ENCODE data around the gene DIDO1.
"Not testable (repeated sequence)": the region's sequence is repeated elsewhere in the genome, so short reads cannot be mapped to it uniquely, and the experiment has no call there.

Gene DIDO1

DNA sequence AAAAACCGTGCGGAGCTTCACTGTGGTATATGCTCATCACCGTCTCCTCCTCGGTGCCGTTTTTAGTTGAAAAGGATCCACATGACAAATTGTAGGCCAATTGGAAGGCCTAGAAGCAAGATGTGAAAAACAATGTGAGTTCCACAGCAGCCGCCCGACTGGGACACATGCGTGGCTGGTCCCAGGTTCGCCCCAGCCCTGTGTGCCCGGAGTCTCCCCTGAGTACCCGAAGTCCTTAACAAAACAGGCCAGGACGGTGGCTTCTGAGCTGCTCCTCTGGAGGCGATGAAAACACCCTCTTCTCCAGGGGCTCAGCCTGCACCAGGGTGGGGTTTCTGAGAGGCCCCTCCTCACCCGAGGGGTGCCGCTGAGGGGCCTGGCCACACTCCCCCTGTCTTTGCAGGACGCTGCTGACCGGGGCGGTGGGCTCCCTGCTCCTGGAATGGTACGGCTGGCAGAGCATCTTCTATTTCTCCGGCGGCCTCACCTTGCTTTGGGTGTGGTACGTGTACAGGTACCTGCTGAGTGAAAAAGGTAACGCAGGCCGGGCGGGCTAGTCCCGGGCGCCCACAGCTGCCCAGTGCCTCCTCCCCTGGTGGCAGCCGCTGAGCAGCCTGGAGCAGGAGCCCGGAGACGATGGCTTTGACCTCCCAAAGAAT lies 36.0 kb upstream of the DIDO1 start:
- DNase-seq, result no peak

DNA sequence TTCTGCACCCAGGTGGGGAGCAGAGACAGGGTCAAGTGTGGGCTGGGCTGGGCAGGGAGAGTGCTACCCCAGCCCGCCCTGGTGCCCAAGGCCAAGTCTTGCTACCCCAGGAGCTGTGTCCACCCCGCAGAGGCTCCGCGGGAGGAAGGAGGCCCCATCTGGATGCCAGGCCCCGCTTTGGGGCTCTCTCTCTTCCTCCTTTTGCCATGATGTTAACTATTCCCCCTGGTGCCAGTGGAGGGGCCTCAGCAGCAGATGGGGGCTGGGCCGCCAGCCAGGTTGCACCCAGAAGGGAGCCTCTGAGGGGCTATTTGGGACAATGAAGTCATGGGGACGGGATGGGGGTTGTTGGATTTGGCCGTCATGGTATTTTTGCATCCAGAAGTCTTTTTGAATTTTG lies 35.5 kb upstream of the DIDO1 start:
- DNase-seq, result no peak

DNA sequence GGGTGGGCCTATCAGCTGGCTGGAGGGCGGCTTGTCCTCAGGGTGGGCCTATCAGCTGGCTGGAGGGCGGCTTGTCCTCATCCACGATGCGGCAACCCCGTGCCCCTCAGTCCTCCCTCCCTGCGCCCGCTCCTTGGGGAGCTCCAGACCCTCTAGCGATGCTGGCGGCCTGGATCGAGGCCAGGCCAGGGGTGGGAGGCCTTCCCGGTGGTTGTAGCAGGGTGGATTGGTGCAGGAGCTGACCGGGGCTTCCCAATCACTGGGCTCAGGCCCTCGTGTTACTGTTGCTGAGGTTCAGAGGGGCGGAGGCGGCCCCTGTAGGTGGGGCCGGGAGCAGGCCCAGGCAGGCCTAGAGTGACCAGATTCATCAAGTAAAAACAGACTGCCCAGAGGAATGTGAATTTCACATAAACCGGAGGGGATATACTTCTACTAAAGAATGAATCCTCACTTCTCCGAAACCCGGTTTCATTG lies 35.0 kb upstream of the DIDO1 start:
- no peak for DNase-seq

DNA sequence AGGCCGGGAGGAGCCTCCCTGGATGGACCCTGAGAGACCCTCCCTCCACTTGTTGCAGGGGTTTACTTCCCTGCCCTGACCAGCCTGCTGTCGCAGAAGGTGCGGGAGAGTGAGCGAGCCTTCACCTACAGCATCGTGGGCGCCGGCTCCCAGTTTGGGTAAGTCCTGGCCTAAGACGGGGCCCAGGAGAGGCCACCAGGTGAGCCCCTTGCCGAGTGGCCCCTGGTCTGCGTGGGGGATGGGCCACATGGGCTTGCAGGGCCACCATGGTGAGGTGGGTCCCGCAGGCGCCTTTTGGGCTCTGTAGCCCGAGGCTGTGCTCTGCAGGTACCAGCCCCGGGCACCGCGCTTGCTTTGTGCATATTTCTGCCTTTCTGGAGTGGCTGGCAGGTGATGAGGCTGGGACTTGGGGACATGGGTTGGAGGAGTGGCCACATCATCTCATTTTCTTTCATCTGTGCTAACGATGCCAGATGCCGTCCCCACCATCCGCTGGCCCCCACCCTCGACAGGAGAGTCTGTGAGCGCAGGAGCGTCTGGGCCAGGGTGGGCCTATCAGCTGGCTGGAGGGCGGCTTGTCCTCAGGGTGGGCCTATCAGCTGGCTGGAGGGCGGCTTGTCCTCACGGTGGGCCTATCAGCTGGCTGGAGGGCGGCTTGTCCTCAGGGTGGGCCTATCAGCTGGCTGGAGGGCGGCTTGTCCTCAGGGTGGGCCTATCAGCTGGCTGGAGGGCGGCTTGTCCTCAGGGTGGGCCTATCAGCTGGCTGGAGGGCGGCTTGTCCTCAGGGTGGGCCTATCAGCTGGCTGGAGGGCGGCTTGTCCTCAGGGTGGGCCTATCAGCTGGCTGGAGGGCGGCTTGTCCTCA lies 34.4 kb upstream of the DIDO1 start:
- DNase-seq, result not testable (repeated sequence)

DNA sequence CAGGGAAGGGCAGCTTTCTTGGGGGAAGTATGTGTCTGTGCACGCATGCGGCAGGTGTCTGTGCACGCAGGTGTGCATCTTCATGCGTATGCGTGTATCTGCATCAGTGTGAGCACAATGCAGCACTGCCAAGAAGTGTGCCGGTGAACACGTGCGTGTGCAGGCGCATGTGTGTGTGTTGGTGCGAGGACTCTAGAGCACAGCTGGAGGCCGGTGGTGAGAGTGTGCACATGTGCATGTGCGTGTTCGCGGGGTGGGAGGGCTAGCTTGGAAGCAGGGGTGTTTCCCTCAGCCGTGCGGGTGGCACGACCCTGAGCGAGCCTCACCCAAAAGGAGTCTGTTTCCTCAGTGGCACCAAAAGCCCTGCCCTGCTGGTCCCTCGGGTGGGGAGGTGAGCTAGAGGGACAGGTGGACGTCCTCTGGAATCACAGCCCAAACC lies 33.7 kb upstream of the DIDO1 start:
- no peak for DNase-seq

DNA sequence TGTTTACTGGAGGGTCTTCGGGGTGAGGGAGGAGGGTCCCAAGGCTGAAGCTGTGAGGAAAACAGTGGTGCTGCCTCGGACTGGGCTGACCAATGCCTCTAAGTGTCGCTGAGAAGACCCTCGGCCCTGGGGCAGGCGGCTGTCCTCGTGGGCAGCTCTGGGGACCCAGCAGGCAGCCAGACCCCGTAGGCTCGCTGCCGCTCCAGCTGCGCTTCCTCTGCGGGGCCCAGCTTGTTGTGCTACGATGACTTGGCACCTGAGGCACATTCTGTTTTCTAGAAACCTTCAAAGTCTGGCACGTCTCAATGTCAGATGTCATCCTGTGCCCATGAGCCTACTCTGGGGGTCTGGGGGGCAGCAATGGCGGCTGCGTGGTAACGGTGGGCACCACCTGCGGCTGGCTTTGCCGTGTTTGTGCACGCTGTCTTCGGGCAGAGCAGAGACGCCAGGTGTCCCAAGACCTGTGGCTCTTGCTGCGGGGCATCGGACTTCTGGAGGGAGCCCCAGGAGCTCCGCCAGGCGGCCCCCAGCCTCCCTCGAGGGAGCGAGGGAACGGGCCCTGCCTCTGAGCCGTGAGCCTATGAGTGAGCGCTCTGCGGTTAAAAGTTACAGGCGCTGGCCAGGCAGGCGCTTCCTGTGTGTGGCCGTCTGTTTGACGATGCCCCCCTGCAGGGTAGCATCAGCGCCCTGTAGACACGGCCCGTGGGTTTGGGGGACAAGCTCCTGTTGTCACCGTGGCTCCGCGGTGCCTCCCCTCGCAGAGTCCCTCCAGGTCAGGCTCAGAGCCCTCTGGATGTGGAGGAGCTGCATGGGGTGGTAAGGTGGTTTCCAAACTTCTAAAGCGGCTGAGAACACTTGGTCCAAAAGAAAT lies 33.0 kb upstream of the DIDO1 start:
- no peak for DNase-seq

DNA sequence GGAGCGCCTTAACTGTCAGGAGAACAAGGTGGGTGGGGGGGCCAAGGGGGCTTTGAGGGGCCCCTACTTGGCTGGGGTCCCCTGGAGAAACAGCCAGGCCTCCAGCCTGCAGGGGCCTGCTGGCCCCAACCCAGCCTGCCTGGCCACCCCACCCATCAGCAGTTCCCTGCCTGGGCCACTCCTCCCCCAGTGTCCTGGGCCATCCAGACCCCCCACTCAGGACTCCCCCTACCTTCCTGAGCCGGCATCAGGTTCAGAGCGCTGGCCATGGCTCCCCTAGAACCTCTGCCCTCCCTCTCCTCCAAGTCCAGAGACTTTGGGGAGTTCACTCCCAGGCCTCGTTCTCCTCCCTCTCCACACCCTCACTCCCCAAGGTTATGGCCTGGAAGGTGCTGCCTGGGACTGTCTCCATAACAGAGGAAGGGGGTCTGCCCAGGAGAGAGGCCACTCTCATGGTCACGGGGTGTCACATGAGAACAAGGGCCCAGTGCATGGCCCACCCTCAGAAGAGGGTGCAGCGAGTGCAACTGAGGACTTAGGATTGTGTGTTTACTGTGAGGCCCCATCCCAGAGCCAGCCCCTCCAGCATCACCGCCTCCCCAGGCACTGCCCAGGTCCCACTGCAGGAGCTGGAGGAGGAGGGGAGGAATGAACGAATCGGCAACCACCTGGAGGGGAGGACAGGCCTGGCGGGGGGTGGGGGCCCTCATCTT lies 32.2 kb upstream of the DIDO1 start:
- DNase-seq, result no peak

DNA sequence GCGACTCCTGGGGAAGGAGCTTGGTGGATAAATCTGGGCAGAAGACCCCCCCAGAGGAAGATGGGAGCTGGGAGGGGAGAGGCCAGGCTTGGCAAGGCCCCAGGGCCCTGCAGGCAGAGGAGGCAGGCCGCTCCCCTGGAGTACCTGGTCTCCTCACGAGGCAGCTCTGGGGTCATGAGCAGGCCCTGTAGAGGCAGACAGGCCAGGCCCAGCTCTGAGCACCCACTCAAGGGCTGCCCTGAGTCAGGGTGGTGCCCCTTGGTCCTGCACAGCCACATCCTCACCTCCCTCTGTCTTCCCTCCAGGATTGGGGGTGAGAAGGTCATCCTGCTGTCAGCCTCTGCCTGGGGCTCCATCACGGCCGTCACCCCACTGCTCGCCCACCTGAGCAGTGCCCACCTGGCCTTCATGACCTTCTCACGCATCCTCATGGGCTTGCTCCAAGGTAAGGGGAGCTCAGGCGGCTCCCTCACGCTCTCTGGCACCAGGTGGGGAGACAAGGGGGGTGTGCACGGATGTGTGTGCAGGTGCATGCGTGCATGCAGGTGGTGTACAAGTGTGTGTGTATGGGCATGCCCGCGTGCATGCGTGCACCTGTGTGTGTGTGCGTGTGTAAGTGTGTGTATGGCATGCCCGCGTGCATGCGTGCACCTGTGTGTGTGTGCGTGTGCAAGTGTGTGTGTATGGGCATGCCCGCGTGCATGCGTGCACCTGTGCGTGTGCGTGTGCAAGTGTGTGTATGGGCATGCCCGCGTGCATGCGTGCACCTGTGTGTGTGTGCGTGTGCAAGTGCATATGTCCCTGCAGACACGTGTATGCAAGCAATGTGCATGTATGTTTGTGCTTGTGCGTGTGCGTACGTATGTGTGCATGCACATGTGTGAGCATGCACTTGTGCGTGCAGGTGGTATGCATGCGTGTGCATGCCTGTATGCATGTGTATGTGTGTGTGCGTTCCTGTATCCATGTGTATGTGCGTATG lies 31.1 kb upstream of the DIDO1 start:
- no peak for DNase-seq

DNA sequence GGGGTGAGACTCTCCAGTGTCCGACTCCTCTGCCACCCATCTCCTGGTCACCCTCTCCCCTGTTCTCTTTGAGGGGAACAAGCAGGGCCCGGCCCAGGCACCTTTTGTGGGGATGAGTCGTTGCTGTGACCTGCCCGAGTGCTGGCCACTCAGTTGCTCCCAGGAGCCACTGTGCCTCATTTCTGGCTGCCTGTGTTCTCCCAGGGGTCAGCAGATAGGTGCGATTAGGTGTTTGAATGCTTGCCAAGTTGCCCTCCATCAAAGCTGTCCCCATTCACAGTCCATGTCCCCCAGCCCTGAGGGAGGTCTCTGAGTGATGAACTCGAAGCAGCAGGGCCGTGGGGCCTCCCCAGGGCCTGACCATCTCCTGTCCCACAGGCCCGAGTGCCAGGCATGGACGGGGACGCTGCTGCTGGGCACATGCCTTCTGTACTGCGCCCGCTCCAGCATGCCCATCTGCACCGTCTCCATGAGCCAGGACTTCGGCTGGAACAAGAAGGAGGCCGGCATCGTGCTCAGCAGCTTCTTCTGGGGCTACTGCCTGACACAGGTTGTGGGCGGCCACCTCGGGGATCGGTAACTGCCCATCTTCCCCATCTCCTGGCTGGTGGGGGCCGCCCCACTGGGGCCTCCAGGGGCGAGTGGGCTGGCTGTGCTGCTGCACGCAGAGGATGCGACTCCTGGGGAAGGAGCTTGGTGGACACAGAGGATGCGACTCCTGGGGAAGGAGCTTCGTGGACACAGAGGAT lies 30.3 kb upstream of the DIDO1 start:
- DNase-seq, result no peak

DNA sequence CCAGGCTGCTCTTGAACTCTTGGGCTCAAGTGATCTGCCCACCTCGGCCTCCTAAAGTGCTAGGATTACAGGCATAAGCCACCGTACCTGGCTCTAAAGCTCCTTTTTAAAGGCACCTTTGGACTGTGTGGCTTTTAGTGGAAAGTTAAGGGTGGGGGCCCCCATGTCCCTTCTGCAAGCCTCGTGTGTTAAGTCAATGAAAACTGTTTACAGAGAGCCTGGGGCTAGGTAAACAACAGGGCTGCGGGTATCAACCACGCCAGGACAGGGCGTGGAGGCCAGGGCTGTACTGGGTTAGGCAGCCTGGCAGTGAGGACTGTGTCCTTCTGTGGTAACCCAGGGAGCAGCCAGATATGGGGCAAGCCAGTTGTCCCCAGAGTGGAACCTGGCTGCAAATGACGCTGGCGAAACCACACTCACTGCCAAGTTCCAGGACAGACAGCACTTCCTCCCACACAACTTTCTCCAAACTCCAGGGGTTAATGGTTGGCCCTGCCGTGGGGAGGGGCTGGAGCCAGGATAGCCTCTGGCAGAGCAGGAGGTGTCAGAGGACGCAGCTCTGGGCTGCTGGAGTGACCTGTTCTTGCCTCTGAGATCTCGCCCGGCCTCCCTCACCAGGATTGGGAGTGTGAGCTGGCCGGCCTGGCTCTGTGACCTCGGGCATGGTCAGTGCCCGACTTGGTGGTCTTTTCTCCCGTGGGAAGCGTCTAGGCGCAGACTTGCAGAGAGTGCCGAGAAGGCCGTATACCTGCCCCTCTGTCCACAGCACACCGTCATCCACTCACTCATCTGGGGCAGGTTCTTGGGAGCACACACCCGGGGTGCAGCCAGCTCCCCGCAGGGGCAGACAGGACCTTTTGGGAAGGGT lies 29.4 kb upstream of the DIDO1 start:
- no peak for DNase-seq

DNA sequence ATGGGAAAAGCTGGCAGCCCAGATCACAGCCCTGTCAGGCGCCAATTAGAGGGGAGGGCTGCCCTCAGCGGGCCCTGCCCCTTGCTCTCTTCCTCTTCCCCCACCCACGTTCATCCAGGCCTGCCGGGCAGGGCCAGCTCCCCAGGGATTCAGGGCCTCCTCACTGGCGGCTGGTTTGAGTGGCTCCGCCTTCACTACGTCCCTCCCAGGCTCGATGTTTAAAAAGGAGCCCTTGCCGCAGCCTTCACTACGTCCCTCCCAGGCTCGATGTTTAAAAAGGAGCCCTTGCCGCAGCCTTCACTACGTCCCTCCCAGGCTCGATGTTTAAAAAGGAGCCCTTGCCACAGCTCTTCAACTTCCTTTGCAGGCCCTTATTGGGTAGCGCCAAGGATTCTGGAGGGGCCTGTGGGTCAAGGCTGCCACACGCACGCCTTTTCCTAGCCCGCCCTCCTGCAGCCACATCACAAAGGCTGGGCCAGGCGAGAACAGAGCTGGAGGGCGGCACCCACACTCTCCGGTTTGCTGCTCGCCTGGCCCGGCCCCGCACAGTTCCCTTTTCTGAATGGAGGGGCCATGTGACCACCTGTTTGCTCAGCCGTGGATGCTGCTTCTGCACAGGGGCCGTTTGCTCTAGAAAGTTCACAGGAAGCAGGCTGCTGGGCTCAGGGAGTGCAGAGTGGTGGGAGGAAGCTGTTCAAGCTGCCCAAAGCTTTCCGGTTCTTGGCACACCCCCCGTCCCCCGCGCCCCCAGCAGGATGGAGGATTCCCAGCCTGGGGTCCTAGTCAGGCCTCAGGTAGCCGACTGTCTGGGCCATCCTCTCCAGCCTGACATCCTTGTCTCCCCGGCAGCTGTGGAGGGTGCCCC lies 27.8 kb upstream of the DIDO1 start:
- peak in 3 of 4 experiments; percentile 20 to 61 (median 48) for DNase-seq

DNA sequence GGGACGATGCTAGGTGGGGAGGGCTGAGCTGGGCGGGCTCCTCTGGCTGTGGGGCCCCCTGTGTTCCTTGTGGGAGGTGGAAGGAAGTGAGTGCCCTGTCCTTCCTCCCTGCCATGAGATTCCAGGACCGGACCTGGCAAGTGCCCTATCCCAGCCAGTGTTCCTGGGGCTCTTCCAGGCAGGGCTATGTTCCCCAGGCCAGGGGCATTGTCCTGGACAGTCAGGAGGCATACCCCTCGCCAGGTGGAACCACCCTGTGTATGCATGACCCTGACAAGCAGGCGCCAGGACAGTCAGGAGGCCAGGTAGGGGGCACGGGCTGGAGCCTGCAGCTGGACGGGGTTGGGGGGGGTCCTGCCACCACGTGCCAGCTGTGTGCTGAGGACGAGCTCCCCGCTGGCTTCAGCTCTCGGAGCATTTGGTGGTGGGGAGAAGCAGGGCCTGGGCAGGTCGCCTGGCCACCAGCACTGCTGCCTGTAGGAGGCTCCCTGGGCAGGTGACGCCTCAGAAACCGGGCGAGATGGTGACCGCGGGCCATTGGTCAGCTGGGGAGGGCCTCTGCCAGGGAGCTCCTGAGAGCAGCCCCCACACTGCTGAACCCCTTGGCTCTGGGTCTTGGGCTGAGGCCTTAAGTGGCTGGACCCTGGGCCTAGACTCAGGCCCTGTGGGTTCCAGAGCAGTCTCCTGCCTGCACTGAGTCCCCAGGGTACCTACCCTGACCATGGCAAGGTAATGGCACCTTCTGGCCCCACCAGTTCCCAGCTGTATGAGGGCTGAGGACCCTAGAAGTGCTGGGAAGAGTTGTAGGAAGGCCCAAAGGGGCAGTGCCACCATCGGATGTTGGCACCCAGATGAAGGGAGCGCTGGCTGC lies 26.9 kb upstream of the DIDO1 start:
- DNase-seq, result no peak

DNA sequence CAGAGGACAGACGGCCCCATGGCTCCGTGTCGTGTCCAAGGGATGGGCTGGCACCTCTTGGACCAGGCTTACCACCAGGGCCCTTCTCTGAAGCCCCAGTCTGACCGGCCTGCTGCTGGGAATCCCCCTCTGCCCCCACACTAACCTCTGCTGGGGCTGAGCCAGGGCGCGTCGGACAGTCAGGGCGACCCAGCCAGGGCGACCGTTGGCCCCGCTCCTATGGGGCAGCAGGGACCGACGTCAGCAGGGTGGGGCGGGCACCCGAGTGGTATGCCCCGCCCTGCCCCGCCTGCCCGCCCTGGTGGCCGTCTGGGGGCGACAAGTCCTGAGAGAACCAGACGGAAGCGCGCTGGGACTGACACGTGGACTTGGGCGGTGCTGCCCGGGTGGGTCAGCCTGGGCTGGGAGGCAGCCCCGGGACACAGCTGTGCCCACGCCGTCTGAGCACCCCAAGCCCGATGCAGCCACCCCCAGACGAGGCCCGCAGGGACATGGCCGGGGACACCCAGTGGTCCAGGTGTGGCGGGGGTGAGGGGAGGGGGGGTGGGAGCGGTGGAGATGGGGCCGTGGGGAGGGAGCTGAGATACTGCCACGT lies 26.2 kb upstream of the DIDO1 start, which contains the start of gene SLC17A9:
SLC17A9 (plus strand) TSS at position 337 of the 595 bp plus-strand sequence; CDS start at position 459, 122 bp downstream.
- DNase-seq, result peak in 2 of 4 experiments; percentile 30 to 33

DNA sequence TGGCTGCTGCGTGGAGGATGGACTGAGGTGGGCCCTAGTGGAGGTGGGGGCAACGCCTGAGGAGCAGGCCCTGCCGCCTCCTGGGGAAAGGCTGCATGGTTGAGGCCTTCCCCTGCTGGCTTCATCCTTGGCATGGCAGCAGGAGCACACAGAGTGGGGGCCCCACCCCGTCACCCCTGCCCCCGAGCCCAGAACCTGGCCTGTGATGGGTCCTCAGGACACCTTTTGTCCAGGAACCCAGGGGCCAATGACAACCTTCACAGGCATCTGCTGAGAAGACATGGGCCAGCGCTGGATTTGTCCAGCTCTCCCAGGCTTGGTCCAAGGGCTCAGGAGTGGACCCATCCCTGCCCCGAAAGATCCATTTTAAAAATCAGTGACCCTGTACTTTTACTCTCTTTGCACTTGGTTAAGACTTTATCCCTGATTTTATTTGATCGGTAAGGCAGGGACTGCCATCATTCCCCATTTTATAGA lies 25.6 kb upstream of the DIDO1 start:
- no peak for DNase-seq

DNA sequence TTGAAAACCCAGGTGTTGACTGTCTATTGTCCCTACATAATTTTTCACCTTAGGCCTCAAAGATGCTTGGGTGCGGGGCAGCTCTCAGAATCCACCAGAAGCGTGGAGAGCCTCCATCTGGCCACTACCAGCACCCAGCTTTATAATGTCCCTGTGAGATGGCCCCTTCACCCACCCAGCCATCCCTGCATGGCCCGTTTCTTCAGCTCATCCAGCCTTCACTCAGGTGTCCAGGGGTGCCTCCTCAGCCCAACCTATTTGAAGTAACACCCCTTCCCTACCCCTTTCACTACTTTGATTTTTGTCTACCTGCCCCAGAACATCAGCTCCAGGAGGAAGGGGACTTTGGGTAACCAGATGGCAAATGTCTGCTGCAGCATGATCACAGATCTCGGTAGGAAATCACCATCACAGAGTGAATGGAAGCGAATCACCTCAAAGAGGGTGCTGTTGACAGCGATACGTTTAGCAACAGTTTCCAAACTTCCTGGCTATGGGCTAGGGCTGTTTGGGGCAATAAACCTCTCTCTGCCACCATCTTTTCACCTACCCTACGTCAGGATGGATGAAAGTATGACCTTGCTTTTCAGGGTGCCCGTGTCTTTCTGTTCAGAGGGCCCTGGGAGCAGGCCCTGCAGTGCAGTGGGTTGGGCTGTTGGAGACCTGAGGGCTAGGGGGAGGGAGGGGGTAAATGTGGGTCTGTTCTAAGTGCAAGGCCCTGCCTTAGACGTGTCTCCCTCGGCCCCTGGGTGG lies 25.0 kb upstream of the DIDO1 start:
- DNase-seq, result no peak

DNA sequence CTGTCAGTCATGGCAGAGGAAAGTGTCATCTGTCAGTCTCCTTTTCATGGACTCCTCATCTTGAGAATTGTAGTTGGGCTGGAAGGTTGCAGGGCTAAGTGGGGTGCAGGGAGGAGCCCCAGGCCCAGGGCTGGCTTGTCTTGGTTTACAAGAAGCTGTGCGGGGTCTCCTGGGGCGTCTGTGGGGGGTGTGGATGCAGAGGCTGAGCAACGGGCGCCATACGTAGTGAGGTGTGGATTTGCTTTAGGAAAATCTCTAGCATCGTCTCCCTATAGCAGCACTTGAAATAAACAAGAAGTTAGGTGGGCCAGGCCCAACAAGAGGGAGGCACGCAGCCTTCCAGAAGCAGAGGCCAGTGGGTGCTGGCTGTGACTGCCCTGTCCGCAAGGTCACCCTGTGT lies 24.4 kb upstream of the DIDO1 start:
- DNase-seq, result no peak
